ENCODE measurements around the gene DUSP9. TPM values are rescaled to one million over a fixed set of nuclear protein-coding genes. Genes with fewer than 3 reads are reported as not detected.

Gene DUSP9
- total RNA-seq, 4 donors from 2014 or later = 0.22 to 0.38 (median 0.34) TPM; not detected in 1

DNA sequence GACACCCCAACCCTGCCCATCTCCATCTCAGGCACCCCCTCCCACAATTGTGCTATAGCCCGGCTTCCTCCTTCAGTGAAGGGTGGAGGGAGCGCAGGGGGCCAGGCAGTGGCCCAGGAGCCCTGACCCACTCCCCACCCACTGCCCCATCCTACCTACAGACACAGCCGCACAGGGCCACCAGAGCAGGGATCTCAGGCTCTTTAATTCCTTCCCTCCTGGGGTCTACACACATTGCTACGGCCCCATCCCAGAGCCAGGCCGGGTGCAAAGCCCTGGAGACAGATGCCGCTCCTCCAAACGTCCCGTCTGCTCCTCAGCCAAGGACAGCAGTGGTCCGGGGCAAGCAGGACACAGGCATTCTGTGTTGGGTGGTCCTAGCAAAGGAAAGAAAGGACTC lies 12.8 kb upstream of the DUSP9 start:
- TF ChIP-seq, protein P1, sequence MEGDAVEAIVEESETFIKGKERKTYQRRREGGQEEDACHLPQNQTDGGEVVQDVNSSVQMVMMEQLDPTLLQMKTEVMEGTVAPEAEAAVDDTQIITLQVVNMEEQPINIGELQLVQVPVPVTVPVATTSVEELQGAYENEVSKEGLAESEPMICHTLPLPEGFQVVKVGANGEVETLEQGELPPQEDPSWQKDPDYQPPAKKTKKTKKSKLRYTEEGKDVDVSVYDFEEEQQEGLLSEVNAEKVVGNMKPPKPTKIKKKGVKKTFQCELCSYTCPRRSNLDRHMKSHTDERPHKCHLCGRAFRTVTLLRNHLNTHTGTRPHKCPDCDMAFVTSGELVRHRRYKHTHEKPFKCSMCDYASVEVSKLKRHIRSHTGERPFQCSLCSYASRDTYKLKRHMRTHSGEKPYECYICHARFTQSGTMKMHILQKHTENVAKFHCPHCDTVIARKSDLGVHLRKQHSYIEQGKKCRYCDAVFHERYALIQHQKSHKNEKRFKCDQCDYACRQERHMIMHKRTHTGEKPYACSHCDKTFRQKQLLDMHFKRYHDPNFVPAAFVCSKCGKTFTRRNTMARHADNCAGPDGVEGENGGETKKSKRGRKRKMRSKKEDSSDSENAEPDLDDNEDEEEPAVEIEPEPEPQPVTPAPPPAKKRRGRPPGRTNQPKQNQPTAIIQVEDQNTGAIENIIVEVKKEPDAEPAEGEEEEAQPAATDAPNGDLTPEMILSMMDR (IDR thresholded peaks at IDR 0.05; ENCODE audit: low read depth) = no peak

DNA sequence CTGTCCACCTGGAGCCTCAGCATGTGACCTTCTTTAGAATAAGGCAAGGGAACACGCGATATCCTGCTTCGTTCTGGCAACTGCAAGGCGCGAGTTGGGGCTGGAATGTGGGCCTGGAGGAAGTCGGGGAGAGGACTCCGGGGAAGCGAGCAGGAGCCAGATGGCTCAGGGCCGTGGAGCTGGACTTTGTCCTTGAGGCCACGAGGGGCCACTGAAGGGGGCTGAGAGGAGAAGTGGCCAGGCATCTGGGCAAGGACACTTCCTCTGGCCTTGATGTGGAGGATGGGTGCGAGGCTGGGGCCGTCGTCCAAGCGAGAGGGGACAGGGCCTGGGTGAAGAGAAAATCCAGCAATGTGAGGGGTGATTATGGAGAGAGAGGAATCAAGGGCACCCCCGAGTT lies 12.2 kb upstream of the DUSP9 start:
- TF ChIP-seq, protein P1 (IDR thresholded peaks at IDR 0.05; ENCODE audit: low read depth) = no peak

DNA sequence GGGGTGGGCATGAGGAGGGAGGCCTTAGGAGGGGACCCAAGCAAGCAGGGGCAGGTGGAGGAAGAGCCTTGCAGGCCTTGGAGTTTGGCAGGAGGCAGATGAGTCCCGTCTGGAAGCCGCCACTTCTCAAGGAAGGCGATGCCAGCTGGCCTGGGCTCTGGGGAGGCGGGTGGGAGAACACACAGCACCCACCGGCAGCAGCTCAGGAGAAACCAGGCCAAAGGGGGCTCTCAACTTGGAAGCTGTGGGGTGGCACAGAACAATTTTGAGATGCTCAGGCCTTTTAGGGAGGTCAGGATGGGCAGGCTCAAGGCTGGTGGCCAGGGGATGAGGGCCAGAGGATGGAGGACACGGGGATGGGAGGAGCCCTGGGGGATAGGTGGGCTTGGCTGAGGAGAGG lies 11.6 kb upstream of the DUSP9 start:
- TF ChIP-seq, protein P1 (IDR thresholded peaks at IDR 0.05; ENCODE audit: low read depth) = no peak

DNA sequence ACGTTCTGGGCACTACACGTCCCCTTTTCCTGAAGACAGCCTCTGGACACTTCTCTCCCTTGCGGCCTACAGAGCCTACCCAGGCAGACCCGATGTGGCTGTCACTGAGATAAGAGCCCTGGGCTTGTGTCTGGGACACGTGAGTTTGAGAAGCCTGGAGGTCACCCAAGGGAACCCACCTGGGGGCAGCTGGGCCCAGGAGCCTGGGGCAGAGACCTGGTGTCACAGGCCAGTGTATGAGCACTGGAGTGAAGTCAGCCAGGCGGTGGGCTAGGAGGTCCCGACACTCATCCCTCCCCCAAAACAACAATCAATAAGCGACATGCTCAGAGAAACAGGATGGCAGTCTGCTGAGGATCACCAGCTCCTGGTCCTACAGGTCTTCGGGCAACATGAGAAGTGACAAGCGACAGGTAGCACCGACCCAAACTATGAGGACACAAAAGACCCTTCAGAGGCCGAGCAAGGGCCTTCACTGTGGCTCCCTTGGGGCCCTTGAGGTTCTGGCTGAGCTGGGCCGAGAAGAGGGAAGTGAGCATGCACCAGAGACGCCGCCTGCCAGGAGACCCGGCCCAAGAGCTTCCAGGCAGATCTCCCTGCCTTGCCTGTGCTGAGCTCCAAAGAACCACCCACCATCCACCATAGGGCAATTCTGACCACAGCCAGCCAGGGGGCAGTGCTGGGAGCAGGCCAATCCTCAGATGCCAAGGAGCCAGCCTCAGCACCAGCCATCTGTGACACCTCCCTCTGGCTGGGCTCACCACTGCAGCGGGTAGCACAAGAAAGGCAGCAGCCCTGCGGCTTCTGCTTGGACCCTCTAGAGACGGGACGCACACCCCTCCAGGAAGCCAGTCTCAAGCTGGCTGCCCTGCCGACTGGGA lies 11.0 kb upstream of the DUSP9 start:
- TF ChIP-seq, protein P1 (IDR thresholded peaks at IDR 0.05; ENCODE audit: low read depth) = no peak

DNA sequence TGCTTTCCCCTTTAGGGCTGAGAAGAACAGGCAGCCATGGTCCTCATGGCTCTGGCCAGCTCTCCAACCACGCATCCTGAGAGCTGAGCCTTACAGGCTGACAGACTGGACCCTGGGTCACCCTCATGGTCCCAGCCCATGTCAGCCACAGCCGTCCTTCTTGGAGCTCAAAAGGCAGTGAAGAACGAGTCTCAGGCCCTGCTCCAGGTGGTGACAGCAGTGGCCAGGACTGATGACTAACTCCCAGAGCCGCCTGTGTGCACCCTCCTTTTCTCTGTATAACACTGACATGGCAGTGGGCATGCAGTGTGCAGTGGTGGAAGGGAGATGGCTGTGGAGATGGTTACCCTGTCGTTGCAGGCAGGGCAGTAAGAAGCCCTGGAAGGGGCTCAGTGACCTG lies 10.3 kb upstream of the DUSP9 start:
- TF ChIP-seq, protein P1 (IDR thresholded peaks at IDR 0.05; ENCODE audit: low read depth) = no peak

DNA sequence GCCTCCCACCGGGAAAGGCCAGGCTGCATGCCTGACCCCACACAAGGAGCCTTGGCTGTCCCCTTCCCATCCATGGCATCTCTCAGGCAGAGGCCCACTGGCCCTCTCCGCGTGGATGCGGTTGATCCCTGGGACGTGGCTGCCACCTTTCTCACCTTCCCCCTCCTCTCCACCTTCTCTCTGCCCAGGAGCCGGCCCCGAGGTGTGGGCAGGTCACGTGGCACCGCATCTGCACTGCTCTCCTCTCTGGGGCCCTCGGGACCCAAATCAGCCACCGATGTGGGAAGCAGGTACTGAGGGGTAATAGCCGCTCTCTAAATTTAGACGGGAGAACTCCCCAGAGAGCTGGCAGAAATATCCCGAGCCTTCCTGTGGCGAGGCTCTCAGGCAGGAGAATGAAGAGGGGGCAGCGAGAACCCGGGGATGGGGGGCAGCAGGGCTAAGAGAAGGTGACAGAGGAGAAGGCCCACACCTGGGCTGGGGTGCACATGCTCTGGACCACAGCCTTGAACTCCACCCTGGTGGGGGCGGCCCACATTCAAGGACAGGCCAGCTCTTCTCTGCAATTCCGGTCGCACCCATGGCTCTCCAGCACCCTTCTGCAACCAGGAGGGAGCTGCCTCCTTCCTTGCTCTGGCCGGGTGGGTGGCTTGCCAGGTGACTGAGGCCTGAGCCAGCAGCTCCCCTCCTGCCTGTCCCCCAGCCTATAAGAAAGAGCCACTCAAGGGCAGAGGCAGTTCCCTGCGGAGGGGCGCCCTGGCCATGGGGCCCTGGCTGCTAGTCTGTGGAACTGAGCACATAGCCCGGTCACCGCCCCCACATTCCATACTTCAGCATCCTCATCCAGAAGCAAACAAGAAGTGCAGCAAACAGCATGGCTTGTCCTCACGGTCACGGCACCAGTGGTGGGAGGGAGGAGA lies 9.6 kb upstream of the DUSP9 start:
- TF ChIP-seq, protein P1 (IDR thresholded peaks at IDR 0.05; ENCODE audit: low read depth) = no peak

DNA sequence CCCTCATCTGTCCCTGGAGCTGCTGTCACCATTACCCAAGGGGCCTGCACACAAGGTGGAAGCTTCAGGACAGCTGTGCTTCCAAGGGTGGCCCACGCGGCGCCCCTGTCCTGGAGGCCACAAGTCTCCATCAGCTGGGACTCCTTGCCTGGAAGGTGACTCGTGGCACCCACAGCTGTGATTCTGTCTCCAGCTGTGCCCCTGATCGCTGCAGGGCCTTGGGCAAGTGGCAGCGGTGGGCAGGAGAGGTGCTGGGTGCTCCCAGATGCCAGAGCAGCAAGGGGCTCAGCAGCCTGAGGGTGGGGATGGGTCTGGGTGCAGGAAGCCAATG lies 9.0 kb upstream of the DUSP9 start:
- TF ChIP-seq, protein P1 (IDR thresholded peaks at IDR 0.05; ENCODE audit: low read depth) = no peak
